C4-2B (cell line): ENCODE data around the gene ANO2.

ENCODE experiments used
- H3K27ac ChIP-seq: fragments of 450-650 bp; 2 replicates; pipeline ENCODE4 v1.5.1; 2017
- CTCF ChIP-seq: fragments of 450-650 bp; conservative IDR thresholded peaks from 2 replicates; pipeline ENCODE4 v1.5.1; 2017; ENCODE audit warnings: mild to moderate bottlenecking
- ZFX ChIP-seq: fragments of 450-650 bp; IDR thresholded peaks from 2 replicates; pipeline ENCODE4 v1.6.1; 2017

Gene ANO2

GRCh38 chr12:5947006-5947405 lies 1.9 kb upstream of the ANO2 start:
- H3K27ac ChIP-seq: no peak overlapping the region
- TF ChIP-seq CTCF (no peak), ZFX (no peak)

DNA sequence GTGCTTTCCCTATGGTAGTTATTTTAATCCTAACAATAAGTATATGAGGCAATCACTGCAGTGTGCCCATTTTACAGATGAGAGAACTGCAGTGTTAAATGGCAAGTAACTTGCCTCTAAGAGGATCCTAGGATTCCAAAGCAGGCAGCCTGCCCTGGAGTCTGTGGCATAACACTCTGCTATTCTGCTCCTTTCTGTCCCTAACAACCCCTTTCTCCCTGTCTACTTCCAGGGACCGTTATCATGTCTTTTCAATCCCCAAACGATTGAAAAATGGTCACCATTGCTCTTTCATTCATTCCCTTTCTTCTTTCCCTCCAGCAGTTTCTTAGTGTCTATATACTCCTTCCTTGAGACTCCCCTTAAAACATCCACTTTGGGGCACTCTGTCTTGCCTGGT lies 1.3 kb upstream of the ANO2 start:
- no peak overlapping the region for H3K27ac ChIP-seq
- TF ChIP-seq CTCF: no peak
- TF ChIP-seq ZFX: no peak

- TF ChIP-seq ZFX (no peak), CTCF (no peak)
- peak overlapping the region; percentile 6; the same call in 1 of the 2 replicates for H3K27ac ChIP-seq
Observed at GRCh38 chr12:5944688-5945070, 380 bp downstream of the ANO2 start.

- no peak for TF ChIP-seq CTCF
Observed at GRCh38 chr12:5944053-5944452, 1.0 kb downstream of the ANO2 start.

GRCh38 chr12:5941907-5942306 lies 3.2 kb downstream of the ANO2 start:
- TF ChIP-seq CTCF: no peak
- TF ChIP-seq ZFX: no peak
- no peak overlapping the region for H3K27ac ChIP-seq

More at GRCh38 chr12:5944053-5944452, 1.0 kb downstream of the ANO2 start:
- no peak overlapping the region for H3K27ac ChIP-seq

GRCh38 chr12:5927732-5928516 lies 17.1 kb downstream of the ANO2 start:
- TF ChIP-seq ZFX (no peak), CTCF (no peak)
- no peak overlapping the region for H3K27ac ChIP-seq

DNA sequence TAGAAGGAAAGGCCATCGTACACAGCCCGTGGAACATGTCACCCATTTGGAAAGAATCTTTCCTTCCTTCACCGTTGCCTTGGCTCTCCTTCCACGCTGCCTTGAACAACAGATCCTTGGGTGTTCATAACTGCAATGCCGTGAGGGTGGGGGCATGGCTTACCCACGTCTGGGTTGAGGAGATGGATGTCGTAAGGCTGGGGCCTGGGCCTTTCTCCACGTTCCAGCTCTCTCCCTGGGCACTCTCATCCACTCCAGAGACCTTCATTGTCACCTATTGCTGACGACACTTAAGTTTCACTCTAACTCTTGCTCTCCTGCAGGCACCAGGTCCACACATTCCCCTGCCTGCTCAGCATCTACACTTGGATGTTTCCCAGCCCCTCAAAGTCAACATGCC lies 19.4 kb downstream of the ANO2 start:
- no peak overlapping the region for H3K27ac ChIP-seq
- TF ChIP-seq ZFX (no peak), CTCF (no peak)
